NCI-H146 treated with DMSO at 0.1 percent for 48 hours (cell line): ENCODE results near the gene C1R.
"Not testable (repeated sequence)": the region's sequence is repeated elsewhere in the genome, so short reads cannot be mapped to it uniquely, and the experiment has no call there.

ENCODE experiments used
- DNase-seq: peaks from one replicate; lab custom pipeline; 2025; ENCODE audit not compliant: unreplicated experiment; lab: John Stamatoyannopoulos, UW

The C1R gene

DNA sequence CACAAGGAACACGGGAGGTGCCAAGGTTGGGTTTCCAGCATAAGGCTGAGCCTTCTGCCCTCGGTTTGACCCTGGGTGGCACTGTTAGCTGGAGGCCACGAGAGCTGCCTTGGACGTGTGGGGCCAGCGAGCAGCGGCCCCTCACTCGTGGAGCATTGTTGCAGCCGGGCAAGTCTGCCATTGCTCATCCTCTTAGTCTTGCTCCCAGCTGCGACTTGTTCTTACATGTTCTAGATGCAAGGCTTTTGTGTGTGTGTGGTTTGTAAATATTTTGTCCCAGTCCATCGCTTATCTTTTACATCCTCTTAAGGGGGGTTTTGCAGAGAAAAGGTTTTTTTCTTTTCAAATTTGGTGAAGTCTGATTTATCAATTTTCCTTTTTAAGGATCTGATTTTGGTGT, 52.8 kb downstream of the C1R start:
- no peak for DNase-seq

DNA sequence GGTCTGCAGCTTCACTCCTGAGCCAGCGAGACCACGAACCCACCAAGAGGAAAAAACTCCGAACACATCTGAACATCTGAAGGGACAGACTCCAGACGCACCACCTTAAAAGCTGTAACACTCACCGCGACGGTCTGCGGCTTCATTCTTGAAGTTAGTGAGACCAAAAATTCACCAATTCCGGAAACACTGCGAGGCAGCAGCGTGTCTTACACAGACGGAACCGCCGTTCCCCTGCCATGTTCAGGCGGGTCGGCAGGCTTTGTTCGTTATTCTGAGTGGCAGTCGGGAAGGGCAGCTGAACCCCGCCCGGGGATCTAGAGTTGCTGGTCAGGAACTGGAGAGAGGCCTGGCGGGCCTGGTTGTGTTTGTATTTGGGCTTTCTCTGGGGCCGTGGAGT, 53.7 kb downstream of the C1R start:
- no peak for DNase-seq

DNA sequence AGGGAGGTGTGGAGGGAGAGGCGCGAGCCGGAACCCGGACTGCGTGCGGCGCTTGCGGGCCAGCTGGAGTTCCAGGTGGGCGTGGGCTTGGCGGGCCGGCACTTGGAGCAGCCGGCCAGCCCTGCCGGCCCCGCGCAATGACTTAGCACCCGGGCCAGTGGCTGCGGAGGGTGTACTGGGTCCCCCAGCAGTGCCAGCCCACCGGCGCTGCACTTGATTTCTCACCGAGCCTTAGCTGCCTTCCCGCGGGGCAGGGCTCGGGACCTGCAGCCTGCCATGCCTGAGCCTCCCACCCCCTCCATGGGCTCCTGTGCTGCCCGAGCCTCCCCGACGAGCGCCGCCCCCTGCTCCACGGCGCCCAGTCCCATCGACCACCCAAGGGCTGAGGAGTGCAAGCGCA, 54.8 kb downstream of the C1R start:
- not testable (repeated sequence) for DNase-seq

DNA sequence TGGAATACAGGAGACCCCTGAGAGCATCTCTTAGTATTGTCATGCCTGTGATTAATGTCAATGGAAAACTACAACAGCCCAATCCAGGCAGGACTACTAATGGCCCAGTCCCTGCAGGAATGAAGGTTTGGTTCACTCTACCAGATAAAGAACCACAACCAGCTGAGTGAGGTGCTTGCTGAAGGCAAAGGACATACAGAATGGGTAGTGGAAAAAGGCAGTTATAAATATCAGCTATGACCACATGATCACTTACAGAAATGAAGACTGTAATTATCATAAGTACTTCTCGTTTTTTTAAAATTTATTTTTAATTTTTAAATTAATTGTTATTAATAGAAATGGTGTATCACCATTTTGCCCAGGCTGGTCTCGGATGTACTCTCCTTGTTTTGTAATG, 56.8 kb downstream of the C1R start:
- no peak for DNase-seq

DNA sequence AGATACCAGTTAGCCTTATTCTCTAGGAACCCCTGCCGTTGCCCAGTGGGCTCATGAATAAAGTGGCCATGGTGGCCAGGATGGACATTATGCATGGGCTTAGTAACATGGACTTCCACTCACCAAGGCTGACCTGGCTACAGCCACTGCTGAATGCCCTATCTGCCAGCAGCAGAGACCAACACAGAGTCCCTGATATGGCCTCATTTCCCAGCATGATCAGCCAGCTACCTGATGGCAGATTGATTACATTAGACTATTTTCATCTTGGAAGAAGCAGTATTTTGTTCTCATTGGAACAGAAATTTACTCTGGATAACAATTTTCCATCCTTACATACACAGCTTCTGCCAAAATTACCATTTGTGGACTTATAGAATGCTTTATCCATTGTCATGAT, 57.8 kb downstream of the C1R start:
- no peak for DNase-seq

DNA sequence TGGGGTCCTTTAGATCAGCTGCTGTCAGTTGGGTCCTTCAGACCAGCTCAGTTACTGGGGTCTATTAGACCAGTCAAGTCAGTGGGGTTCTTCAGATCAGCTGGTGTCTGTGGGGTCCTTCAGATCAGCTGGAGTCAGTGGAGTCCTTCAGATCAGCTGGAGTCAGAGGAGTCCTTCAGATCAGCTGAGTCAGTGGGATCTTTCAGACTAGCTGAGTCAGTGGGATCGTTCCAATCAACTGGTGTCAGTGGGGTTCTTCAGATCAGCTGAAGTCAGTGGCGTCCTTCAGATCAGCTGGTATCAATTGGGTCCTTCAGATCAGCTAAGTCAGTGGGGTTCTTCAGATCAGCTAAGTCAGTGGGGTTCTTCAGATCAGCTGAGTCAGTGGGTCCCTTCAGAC, 59.3 kb downstream of the C1R start:
- DNase-seq = no peak

DNA sequence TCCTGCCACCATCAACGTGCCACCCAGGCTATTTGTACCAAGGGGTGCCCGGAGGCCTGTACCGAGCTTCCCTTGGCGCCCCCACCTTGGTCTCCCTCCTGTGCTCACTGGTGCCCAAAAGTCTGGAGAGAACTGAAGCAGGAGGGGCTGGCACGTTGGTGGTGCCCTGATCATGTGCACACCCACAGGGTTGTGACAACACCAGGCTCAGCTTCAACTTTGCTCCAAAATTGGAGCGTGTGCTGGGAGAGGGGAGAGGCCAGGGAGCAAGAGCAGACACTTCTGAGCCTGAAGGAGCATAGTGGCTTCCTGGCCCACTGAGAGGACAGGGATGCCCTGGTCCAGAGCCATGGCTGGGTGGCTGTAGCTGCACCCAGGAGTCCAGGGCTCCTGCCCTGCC, 60.9 kb downstream of the C1R start:
- no peak for DNase-seq
